Neural progenitor cell (in vitro differentiated cells): ENCODE results near the gene TMEM238. TPM values are rescaled to one million over a fixed set of nuclear protein-coding genes. Genes with fewer than 3 reads are reported as not detected.

ENCODE experiments used
- DNase-seq: peaks from one replicate; pipeline ENCODE4 v3.0.0-alpha.2; 2016; ENCODE audit warnings: low spot score
- H2AFZ ChIP-seq: fragments of 200-600 bp; sonication (generic); replicated peaks from 2 replicates; pipeline ENCODE4 v1.6.1; 2016; ENCODE audit warnings: antibody characterized with exemption
- H3F3A ChIP-seq: fragments of 200-600 bp; sonication (generic); 2 replicates; pipeline ENCODE4 v1.6.1; 2016; ENCODE audit warnings: antibody characterized with exemption, low read depth
- H3K27ac ChIP-seq: fragments of 200-600 bp; sonication (generic); 2 replicates; pipeline ENCODE4 v1.5.1; 2016; ENCODE audit warnings: mild to moderate bottlenecking
- H3K27me3 ChIP-seq: fragments of 200-600 bp; sonication (generic); 2 replicates; pipeline ENCODE4 v1.6.1; 2016; ENCODE audit warnings: mild to moderate bottlenecking, moderate library complexity
- H3K36me3 ChIP-seq: fragments of 200-600 bp; sonication (generic); 2 replicates; pipeline ENCODE4 v1.5.1; 2016
- H3K4me1 ChIP-seq: fragments of 200-600 bp; sonication (generic); 2 replicates; pipeline ENCODE4 v1.6.1; 2016; ENCODE audit warnings: mixed run types
- H3K4me2 ChIP-seq: fragments of 200-600 bp; sonication (generic); 2 replicates; pipeline ENCODE4 v1.6.1; 2016
- H3K4me3 ChIP-seq: fragments of 200-600 bp; sonication (generic); 2 replicates; pipeline ENCODE4 v1.5.1; 2016
- H3K79me2 ChIP-seq: fragments of 200-600 bp; sonication (generic); 2 replicates; pipeline ENCODE4 v1.6.1; 2016; ENCODE audit warnings: low read depth
- H3K9ac ChIP-seq: fragments of 200-600 bp; sonication (generic); 2 replicates; pipeline ENCODE4 v1.6.1; 2016
- H3K9me3 ChIP-seq: fragments of 200-600 bp; sonication (generic); 2 replicates; pipeline ENCODE4 v1.5.1; 2016; ENCODE audit warnings: low read depth
- H4K20me1 ChIP-seq: fragments of 200-600 bp; sonication (generic); 2 replicates; pipeline ENCODE4 v1.6.1; 2016; ENCODE audit warnings: low read depth
- H3K27ac Mint-ChIP-seq: 3 replicates; pipeline ENCODE4 v1.8.0; 2021; ENCODE audit warnings: mixed read lengths
- H3K27me3 Mint-ChIP-seq: 2 replicates; pipeline ENCODE4 v1.8.0; 2022; ENCODE audit warnings: low read depth, mild to moderate bottlenecking, inconsistent platforms, moderate library complexity, mixed read lengths; ENCODE audit not compliant: insufficient read depth
- H3K36me3 Mint-ChIP-seq: 3 replicates; pipeline ENCODE4 v1.8.0; 2021; ENCODE audit warnings: mixed read lengths
- H3K4me1 Mint-ChIP-seq: 3 replicates; pipeline ENCODE4 v1.8.0; 2021; ENCODE audit warnings: mixed read lengths
- H3K4me3 Mint-ChIP-seq: 3 replicates; pipeline ENCODE4 v1.8.0; 2021; ENCODE audit warnings: mild to moderate bottlenecking, moderate library complexity, mixed read lengths
- H3K9me3 Mint-ChIP-seq: 3 replicates; pipeline ENCODE4 v1.8.0; 2020; ENCODE audit warnings: mixed read lengths
- EZH2 ChIP-seq: fragments of 200-600 bp; sonication (generic); IDR thresholded peaks from 2 replicates; pipeline ENCODE4 v1.6.1; 2017; ENCODE audit warnings: antibody characterized with exemption, mild to moderate bottlenecking, moderate library complexity
- EZH2phosphoT487 ChIP-seq: fragments of 200-600 bp; sonication (generic); IDR thresholded peaks from 2 replicates; pipeline ENCODE4 v1.6.1; 2017; ENCODE audit warnings: antibody characterized with exemption
- total RNA-seq: library from RNA; depleted of rRNA; stranded (reverse); fragments of >200 nt; gene quantifications from 2 replicates; pipeline ENCODE4 v1.2.3, GENCODE V29; 2015; ENCODE audit warnings: low replicate concordance
- TF ChIP-seq, protein P1 (sequence below): fragments of 200-600 bp; sonication (generic); IDR thresholded peaks from 2 replicates; pipeline ENCODE4 v1.5.1; 2017; ENCODE audit warnings: antibody characterized with exemption, mild to moderate bottlenecking

Gene TMEM238
- total RNA-seq, 1 donor from 2014 or later: not detected

DNA sequence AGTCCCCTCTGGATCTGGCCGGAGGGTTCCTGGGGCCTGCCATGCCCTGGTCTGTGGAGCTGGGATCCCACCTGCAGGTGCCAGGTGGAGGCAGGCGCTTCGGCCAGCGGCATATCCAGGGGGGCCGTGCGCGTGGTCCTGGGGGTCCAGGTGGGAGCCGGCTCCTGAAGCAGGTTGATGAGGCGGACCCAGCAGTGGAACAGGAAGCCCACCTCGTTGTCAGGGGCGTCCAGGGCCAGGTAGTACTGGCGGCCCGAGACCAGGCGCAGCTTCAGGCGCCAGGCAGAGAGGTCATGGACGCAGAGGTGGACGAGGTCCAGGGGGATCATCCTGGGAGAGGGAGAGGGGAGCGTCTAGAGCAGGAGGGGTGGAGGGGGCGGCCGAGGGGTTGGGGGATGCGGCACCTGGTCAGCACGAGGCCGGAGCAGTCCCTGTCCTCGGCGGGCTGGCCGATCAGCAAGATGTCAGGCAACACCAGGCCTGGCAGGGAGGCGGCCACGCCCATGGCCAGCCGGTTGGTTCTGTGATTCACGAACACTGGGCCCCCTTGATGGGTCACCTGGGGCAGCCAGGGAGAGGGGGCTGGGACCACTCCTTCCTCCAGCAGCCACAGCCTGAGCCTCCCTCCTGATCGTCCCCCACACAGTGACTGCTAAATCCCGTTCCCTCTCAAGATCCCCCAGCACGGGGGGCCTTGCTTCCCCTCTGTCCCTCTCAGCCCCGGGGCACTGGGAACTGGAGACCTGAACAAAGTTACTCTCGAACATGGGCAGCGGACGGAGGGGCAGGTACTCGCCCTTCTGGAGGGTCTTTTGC, 21.7 kb downstream of the TMEM238 start:
- TF ChIP-seq EZH2 (no peak), EZH2phosphoT487 (no peak)
- TF ChIP-seq, protein P1, sequence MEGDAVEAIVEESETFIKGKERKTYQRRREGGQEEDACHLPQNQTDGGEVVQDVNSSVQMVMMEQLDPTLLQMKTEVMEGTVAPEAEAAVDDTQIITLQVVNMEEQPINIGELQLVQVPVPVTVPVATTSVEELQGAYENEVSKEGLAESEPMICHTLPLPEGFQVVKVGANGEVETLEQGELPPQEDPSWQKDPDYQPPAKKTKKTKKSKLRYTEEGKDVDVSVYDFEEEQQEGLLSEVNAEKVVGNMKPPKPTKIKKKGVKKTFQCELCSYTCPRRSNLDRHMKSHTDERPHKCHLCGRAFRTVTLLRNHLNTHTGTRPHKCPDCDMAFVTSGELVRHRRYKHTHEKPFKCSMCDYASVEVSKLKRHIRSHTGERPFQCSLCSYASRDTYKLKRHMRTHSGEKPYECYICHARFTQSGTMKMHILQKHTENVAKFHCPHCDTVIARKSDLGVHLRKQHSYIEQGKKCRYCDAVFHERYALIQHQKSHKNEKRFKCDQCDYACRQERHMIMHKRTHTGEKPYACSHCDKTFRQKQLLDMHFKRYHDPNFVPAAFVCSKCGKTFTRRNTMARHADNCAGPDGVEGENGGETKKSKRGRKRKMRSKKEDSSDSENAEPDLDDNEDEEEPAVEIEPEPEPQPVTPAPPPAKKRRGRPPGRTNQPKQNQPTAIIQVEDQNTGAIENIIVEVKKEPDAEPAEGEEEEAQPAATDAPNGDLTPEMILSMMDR: no peak
- Histone ChIP-seq H2AFZ (peak overlapping the region; percentile 57), H3F3A (peaks cover 3% of the 10 kb centered on the region), H3K4me1 (peaks cover 9% of the 10 kb centered on the region), H3K9me3 (no peaks in the 10 kb centered on the region), H3K36me3 (no peaks in the 10 kb centered on the region), H3K27me3 (peaks cover 7% of the 10 kb centered on the region), H3K4me3 (no peak overlapping the region), H4K20me1 (no peaks in the 10 kb centered on the region), H3K9ac (no peak overlapping the region), H3K27ac (no peak overlapping the region), H3K4me2 (no peak overlapping the region), H3K79me2 (no peaks in the 10 kb centered on the region)
- DNase-seq: no peak
- Mint-ChIP-seq H3K36me3 (no peaks in the 10 kb centered on the region), H3K4me1 (peaks cover 4% of the 10 kb centered on the region), H3K4me3 (no peak overlapping the region), H3K27ac (no peak overlapping the region), H3K27me3 (peaks cover 24% of the 10 kb centered on the region), H3K9me3 (no peaks in the 10 kb centered on the region)

- H3K9me3 ChIP-seq: no peaks in the 10 kb centered on the region
- no peak overlapping the region for H3K4me3 ChIP-seq
- H3K4me2 ChIP-seq: no peak overlapping the region
- TF ChIP-seq EZH2phosphoT487: no peak
- TF ChIP-seq EZH2: no peak
- TF ChIP-seq, protein P1: no peak
- peaks cover 9% of the 10 kb centered on the region for H3K4me1 ChIP-seq
- peaks cover 3% of the 10 kb centered on the region for H3F3A ChIP-seq
- no peaks in the 10 kb centered on the region for H3K79me2 ChIP-seq
- Mint-ChIP-seq H3K9me3 (no peaks in the 10 kb centered on the region), H3K27ac (no peak overlapping the region), H3K4me3 (no peak overlapping the region), H3K27me3 (peaks cover 30% of the 10 kb centered on the region), H3K36me3 (no peaks in the 10 kb centered on the region), H3K4me1 (peaks cover 2% of the 10 kb centered on the region)
- H3K27me3 ChIP-seq: peaks cover 17% of the 10 kb centered on the region
- no peak overlapping the region for H3K9ac ChIP-seq
- H4K20me1 ChIP-seq: no peaks in the 10 kb centered on the region
- H2AFZ ChIP-seq: no peak overlapping the region
- no peak overlapping the region for H3K27ac ChIP-seq
- no peak for DNase-seq
- no peaks in the 10 kb centered on the region for H3K36me3 ChIP-seq
Observed at GRCh38 chr19:55360902-55361301, 23.2 kb downstream of the TMEM238 start.

DNA sequence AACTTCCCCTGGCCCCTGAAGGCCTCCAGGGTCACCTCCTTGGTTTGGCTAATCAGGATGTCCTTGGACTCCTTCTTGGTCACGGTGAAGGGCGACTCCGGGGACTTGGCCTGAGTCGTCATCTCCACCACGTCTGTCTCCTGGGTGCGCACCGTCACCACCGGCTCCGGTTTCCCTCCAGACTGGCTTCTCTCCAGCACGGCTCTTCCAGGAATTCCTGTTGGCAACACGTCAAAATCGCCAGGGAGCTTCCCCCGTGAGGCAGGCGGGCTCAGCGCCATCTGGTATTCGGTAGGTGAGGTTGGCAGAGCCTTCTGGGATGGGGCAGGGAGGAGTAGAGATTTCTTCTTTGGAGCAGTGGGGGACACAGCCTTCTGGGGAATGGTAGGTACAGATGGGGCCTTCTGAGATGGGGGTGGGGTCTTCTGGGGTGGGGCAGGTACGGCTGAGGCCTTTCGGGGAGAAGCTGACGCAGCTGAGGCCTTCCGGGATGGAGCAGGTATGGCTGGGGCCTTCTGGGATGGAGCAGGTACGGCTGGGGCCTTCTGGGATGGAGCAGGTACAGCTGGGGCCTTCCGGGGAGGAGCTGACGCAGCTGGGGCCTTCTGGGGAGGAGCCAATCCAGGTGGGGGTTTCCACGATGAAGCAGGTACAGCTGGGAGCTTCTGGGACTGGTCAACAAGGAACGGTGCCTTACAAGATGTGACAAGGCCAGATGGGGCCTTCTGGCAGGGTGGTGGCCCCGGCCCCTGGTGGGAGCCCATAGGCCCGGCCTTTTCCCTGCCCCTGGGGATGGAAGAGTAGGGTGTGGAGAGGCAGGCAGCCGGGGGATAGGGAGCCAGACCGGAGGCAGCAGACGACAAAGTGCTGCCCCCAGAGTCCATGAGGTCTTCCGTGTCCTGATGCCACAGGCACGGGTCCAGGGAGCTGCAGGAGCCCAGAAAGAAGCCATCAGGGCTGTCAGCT, 24.9 kb downstream of the TMEM238 start:
- no peaks in the 10 kb centered on the region for H3K36me3 Mint-ChIP-seq
- Histone ChIP-seq H3K36me3 (no peaks in the 10 kb centered on the region), H4K20me1 (no peaks in the 10 kb centered on the region), H3K27me3 (peaks cover 34% of the 10 kb centered on the region), H3K79me2 (no peaks in the 10 kb centered on the region), H3K27ac (no peak overlapping the region), H3K9ac (no peak overlapping the region), H3K4me3 (no peak overlapping the region), H3K9me3 (no peaks in the 10 kb centered on the region), H2AFZ (no peak overlapping the region), H3K4me1 (peaks cover 15% of the 10 kb centered on the region), H3K4me2 (no peak overlapping the region), H3F3A (peaks cover 18% of the 10 kb centered on the region)
- H3K27me3 Mint-ChIP-seq: peaks cover 40% of the 10 kb centered on the region
- no peak for DNase-seq
- H3K4me3 Mint-ChIP-seq: no peak overlapping the region
- peaks cover 5% of the 10 kb centered on the region for H3K4me1 Mint-ChIP-seq
- TF ChIP-seq EZH2phosphoT487 (no peak), EZH2 (no peak)
- TF ChIP-seq, protein P1: no peak
- no peaks in the 10 kb centered on the region for H3K9me3 Mint-ChIP-seq
- no peak overlapping the region for H3K27ac Mint-ChIP-seq
